GM23248 (cell line): ENCODE data around the gene VAV2. TPM values are rescaled to one million over a fixed set of nuclear protein-coding genes. Genes with fewer than 3 reads are reported as not detected.

Experiments used
- DNase-seq: peaks from one replicate; pipeline ENCODE4 v3.0.0-alpha.2; 2015
- H2AFZ ChIP-seq: fragments of 200-600 bp; sonication (generic); 2 replicates; pipeline ENCODE4 v1.6.1; 2016; ENCODE audit warnings: antibody characterized with exemption
- H3F3A ChIP-seq: fragments of 200-600 bp; sonication (generic); 2 replicates; pipeline ENCODE4 v1.6.1; 2016; ENCODE audit warnings: mild to moderate bottlenecking, antibody characterized with exemption, mixed run types; ENCODE audit not compliant: insufficient read depth
- H3K27ac ChIP-seq: fragments of 200-600 bp; sonication (generic); 2 replicates; pipeline ENCODE4 v1.5.1; 2016; ENCODE audit warnings: mild to moderate bottlenecking
- H3K27me3 ChIP-seq: fragments of 200-600 bp; sonication (generic); replicated peaks from 2 replicates; pipeline ENCODE4 v1.6.1; 2016; ENCODE audit warnings: mild to moderate bottlenecking; ENCODE audit not compliant: insufficient read depth
- H3K36me3 ChIP-seq: fragments of 200-600 bp; sonication (generic); 2 replicates; pipeline ENCODE4 v1.6.1; 2016; ENCODE audit warnings: low read depth, mild to moderate bottlenecking
- H3K4me1 ChIP-seq: fragments of 200-600 bp; sonication (generic); 2 replicates; pipeline ENCODE4 v1.6.1; 2016; ENCODE audit warnings: mild to moderate bottlenecking; ENCODE audit not compliant: insufficient read depth
- H3K4me2 ChIP-seq: fragments of 200-600 bp; sonication (generic); one replicate; pipeline ENCODE4 v1.6.1; 2016; ENCODE audit warnings: mild to moderate bottlenecking; ENCODE audit not compliant: unreplicated experiment
- H3K4me3 ChIP-seq: fragments of 200-600 bp; sonication (generic); 2 replicates; pipeline ENCODE4 v1.5.1; 2016; ENCODE audit warnings: mild to moderate bottlenecking
- H3K79me2 ChIP-seq: fragments of 200-600 bp; sonication (generic); 2 replicates; pipeline ENCODE4 v1.6.1; 2016; ENCODE audit warnings: mild to moderate bottlenecking; ENCODE audit not compliant: insufficient read depth
- H3K9ac ChIP-seq: fragments of 200-600 bp; sonication (generic); 2 replicates; pipeline ENCODE4 v1.6.1; 2016; ENCODE audit warnings: mild to moderate bottlenecking
- H3K9me2 ChIP-seq: fragments of 200-600 bp; sonication (generic); 2 replicates; pipeline ENCODE4 v1.6.1; 2016; ENCODE audit warnings: mixed run types, mild to moderate bottlenecking, moderate library complexity; ENCODE audit not compliant: insufficient read depth
- H3K9me3 ChIP-seq: fragments of 200-600 bp; sonication (generic); one replicate; pipeline ENCODE4 v1.6.1; 2017; ENCODE audit warnings: low read depth
- H4K20me1 ChIP-seq: fragments of 200-600 bp; sonication (generic); 2 replicates; pipeline ENCODE4 v1.6.0; 2016; ENCODE audit not compliant: insufficient read depth
- EZH2 ChIP-seq: fragments of 200-600 bp; sonication (generic); IDR thresholded peaks from 2 replicates; pipeline ENCODE4 v1.6.1; 2018; ENCODE audit warnings: antibody characterized with exemption, mild to moderate bottlenecking; ENCODE audit not compliant: insufficient read depth, poor library complexity, severe bottlenecking
- EZH2phosphoT487 ChIP-seq: fragments of 200-600 bp; sonication (generic); IDR thresholded peaks from 2 replicates; pipeline ENCODE4 v1.6.1; 2018; ENCODE audit warnings: antibody characterized with exemption, moderate library complexity, mild to moderate bottlenecking, low read depth; ENCODE audit not compliant: insufficient read depth
- WGBS, 2 experiments: methylation state at CpG; one replicate each; pipeline ENCODE4 v1.1.6; 2015 to 2017; ENCODE audit warnings: low lambda C conversion rate in 2 of 2, low coverage in 1 of 2; ENCODE audit errors: missing lambda C conversion rate in 2 of 2; 5-methylcytosine and 5-hydroxymethylcytosine counted together
- in situ Hi-C: fragments of 300-500 bp; cut with MboI; formaldehyde crosslinking; loops from 2 replicates; pipeline ENCODE4 v1.15.0; 2020
- polyA plus RNA-seq: library from polyadenylated mRNA; unstranded; fragments of >200 nt; fragmentation: Nextera tagmentation; extraction: Ambion mirVana; gene quantifications from 2 replicates; pipeline ENCODE4 v1.2.1, GENCODE V29; 2016
- total RNA-seq: library from RNA; depleted of rRNA; stranded (reverse); fragments of >200 nt; shearing (Covaris generic); gene quantifications from 2 replicates; pipeline ENCODE4 v1.2.3, GENCODE V29; 2014

Gene VAV2
- total and polyA plus RNA-seq, 2 experiments from 2014 or later = 6.7 to 9.0 TPM

- Histone ChIP-seq H3K4me2 (no peak overlapping the region), H4K20me1 (no peaks in the 10 kb centered on the region; the same call in 1 of the 2 replicates), H3K4me3 (no peak overlapping the region), H3K9ac (no peak overlapping the region), H3K9me3 (no peaks in the 10 kb centered on the region), H3K9me2 (no peaks in the 10 kb centered on the region), H3K27ac (no peak overlapping the region), H3K79me2 (peaks cover 97% of the 10 kb centered on the region), H3F3A (no peaks in the 10 kb centered on the region), H3K27me3 (no peaks in the 10 kb centered on the region), H3K36me3 (no peaks in the 10 kb centered on the region), H2AFZ (no peak overlapping the region), H3K4me1 (peaks cover 10% of the 10 kb centered on the region; the same call in 1 of the 2 replicates)
- no peak for DNase-seq
- no peak for TF ChIP-seq EZH2phosphoT487
- TF ChIP-seq EZH2 = no peak
- 93 to 94% methylated on average over 22 to 25 of the region's 25 CpGs for WGBS, 2 experiments
- in situ Hi-C loops = no loop called here
These were observed 9.0 kb downstream of the VAV2 start for GRCh38 chr9:133982971-133983720.

DNA sequence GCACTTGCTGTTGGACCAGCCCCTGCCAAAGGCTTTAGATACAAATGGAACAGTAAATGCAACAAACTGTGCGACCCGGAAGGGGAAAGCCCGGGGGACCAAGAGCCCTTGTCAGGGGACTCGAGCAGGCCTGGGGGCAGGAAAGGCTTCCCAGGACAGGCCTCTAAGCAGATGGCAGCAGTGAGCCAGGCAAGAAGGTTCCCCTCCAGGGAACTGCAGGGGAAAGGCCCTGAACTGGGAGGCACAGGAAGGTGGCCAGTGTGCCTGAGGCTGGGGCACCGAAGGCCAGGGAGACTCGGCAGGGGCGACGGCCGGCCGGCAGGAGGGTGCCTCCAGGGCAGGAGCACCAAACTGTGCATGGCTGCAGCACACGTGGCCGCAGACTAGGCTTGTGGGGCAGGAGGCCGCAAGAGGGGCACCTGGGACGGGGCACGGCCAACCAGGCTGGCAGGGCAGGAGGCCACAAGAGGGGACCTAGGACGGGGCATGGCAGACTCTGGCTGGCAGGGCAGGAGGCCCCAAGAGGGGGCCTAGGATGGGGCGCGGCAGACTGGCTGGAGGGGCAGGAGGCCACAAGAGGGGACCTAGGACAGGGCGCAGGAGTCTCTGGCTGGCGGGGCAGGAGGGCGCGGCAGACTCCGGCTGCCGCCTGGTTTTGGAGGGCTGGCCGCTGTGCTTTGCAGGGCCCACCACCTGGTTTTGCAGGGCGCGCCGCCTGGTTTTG lies 10.0 kb downstream of the VAV2 start:
- H3K4me1 ChIP-seq = peaks cover 10% of the 10 kb centered on the region; the same call in 1 of the 2 replicates
- DNase-seq = no peak
- no peaks in the 10 kb centered on the region for H3K9me3 ChIP-seq
- H3K4me3 ChIP-seq = no peak overlapping the region
- H3K27me3 ChIP-seq = no peaks in the 10 kb centered on the region
- H3K36me3 ChIP-seq = no peaks in the 10 kb centered on the region
- no peak overlapping the region for H3K4me2 ChIP-seq
- no peaks in the 10 kb centered on the region for H3K9me2 ChIP-seq
- no peaks in the 10 kb centered on the region for H3F3A ChIP-seq
- no peak overlapping the region for H3K9ac ChIP-seq
- no peak overlapping the region for H3K27ac ChIP-seq
- H4K20me1 ChIP-seq = no peaks in the 10 kb centered on the region; the same call in 1 of the 2 replicates
- TF ChIP-seq EZH2 = no peak
- TF ChIP-seq EZH2phosphoT487 = no peak
- H2AFZ ChIP-seq = no peak overlapping the region
- in situ Hi-C loops = no loop called here
- peaks cover 97% of the 10 kb centered on the region for H3K79me2 ChIP-seq
- WGBS, 2 experiments = 93 to 94% methylated on average over 25 to 28 of the region's 28 CpGs

DNA sequence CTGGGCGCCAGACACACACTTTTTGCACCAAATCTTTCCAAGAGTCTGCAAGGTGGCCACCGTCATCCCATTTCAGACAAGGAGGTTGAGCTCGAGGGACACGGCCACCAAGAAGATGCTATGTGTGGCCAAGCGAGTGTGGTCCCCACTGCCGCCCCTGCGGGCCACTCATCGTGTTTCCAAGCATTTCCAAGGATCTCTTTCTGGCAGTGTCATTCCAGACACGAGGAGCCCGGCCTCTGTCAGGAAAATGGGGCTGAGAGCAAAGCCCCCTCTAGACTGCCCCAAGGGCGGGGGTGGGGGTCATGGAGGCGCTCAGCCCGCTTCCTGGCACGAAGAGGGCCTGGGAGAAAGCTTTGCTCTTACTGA lies 10.6 kb downstream of the VAV2 start:
- DNase-seq = no peak
- in situ Hi-C loops = no loop called here
- Histone ChIP-seq H3K4me1 (peaks cover 10% of the 10 kb centered on the region; the same call in 1 of the 2 replicates), H3K9me3 (no peaks in the 10 kb centered on the region), H3K9me2 (no peaks in the 10 kb centered on the region), H3K4me3 (no peak overlapping the region), H3K27ac (no peak overlapping the region), H4K20me1 (no peaks in the 10 kb centered on the region; the same call in 1 of the 2 replicates), H3K9ac (no peak overlapping the region), H3K4me2 (no peak overlapping the region), H3K36me3 (no peaks in the 10 kb centered on the region), H3K27me3 (no peaks in the 10 kb centered on the region), H3K79me2 (peaks cover 97% of the 10 kb centered on the region), H3F3A (no peaks in the 10 kb centered on the region), H2AFZ (no peak overlapping the region)
- TF ChIP-seq EZH2 = no peak
- TF ChIP-seq EZH2phosphoT487 = no peak
- WGBS, 2 experiments = 95% methylated on average over 13 to 14 of the region's 14 CpGs

DNA sequence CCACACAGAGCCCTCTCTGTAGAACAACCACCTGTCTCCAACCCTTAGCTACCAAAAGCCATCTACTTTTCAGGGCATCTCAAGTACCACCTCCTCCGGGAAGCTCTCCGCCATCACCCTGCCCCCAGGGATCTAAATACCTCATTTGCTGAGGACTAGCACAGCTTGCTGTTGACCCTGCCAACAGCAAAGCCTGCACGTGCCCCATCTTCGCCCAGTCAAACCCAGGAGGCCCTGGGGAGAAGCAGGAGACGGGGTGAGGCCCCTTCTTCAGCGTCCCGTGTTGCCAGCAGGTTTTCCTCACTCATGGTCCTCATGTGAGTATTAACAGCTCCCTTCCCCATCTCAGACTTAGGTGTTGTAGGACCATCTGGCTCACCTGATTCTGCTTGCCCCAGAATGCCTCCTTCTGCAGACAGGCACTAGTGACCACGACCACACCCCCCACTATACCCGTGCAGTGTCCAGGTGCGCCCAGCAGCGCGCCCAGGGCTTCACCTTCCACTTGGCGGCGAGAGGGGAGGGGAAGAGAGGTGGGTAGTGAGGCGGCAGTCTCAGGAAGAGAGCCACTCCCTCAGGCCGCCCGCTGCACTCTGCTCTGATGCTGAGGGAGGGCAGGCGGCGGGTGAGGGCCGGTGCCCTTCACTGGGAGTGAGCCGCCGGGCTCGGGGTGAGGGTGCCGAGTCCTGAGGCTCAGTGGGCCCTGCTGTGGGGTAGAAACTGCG lies 11.1 kb downstream of the VAV2 start:
- Histone ChIP-seq H3K27me3 (no peaks in the 10 kb centered on the region), H3K4me1 (peaks cover 10% of the 10 kb centered on the region; the same call in 1 of the 2 replicates), H3K27ac (no peak overlapping the region), H3K4me2 (no peak overlapping the region), H4K20me1 (no peaks in the 10 kb centered on the region; the same call in 1 of the 2 replicates), H2AFZ (no peak overlapping the region), H3K79me2 (peaks cover 97% of the 10 kb centered on the region), H3K36me3 (no peaks in the 10 kb centered on the region), H3K9me3 (no peaks in the 10 kb centered on the region), H3K4me3 (no peak overlapping the region), H3K9ac (no peak overlapping the region), H3F3A (no peaks in the 10 kb centered on the region), H3K9me2 (no peaks in the 10 kb centered on the region)
- no peak for DNase-seq
- TF ChIP-seq EZH2phosphoT487 = no peak
- TF ChIP-seq EZH2 = no peak
- WGBS, 2 experiments = 89 to 91% methylated on average over 25 of the region's 25 CpGs
- in situ Hi-C loops = no loop called here
